ENCODE measurements around the gene PEX16. TPM values are rescaled to one million over a fixed set of nuclear protein-coding genes. Genes with fewer than 3 reads are reported as not detected.
"Not testable (repeated sequence)": the region's sequence is repeated elsewhere in the genome, so short reads cannot be mapped to it uniquely, and the experiment has no call there.

Gene PEX16
- total RNA-seq, 1 donor from 2014 or later: 8.5 TPM

DNA sequence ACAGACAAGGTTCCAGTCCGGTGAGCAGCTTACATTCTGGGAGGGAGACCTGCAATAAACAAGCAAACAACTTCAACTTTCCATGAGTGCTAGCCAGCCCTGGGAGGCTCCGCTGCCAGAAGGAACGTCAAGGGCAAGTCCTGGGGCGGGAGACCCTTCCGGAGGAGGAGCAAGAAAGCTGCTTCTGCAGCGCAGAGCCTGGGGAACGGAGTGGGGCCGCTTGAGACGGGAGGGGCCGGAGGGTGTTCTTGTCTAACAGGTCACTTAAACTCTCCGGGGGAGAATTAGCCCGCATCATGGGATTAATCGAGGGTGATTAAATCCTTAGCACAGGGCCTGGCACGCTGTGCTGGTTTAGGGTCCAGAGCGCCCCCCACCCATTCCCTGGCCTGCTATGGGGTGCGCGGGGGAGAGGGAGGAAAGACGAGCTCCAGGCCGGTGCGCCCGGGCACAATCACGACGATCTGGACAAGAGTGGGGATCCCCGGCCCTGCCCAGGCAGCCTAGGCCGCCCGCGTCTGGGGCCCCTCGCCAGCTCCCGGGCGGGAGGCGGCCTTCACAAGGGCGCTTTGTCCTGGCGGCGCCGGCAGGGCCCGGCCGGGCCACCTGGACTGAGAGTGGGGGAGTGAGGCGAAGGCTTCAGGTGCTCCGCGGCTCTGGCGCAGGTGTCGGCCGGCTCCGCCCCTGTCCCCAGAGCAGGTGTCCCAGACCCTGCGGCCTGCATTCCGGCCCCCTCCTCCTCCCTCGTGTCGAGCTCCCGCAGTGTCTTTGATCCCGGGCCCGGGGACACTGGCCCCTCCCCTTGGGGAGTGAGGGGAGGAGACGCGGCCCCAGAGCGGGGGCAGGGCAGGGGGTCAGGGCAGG is 4.1 kb upstream of the PEX16 start:
- DNase-seq: peak; percentile 39
- ATAC-seq (ENCODE audit: poor library complexity): no peak
- intact Hi-C loops (cut with DNase I): no loop called here

DNA sequence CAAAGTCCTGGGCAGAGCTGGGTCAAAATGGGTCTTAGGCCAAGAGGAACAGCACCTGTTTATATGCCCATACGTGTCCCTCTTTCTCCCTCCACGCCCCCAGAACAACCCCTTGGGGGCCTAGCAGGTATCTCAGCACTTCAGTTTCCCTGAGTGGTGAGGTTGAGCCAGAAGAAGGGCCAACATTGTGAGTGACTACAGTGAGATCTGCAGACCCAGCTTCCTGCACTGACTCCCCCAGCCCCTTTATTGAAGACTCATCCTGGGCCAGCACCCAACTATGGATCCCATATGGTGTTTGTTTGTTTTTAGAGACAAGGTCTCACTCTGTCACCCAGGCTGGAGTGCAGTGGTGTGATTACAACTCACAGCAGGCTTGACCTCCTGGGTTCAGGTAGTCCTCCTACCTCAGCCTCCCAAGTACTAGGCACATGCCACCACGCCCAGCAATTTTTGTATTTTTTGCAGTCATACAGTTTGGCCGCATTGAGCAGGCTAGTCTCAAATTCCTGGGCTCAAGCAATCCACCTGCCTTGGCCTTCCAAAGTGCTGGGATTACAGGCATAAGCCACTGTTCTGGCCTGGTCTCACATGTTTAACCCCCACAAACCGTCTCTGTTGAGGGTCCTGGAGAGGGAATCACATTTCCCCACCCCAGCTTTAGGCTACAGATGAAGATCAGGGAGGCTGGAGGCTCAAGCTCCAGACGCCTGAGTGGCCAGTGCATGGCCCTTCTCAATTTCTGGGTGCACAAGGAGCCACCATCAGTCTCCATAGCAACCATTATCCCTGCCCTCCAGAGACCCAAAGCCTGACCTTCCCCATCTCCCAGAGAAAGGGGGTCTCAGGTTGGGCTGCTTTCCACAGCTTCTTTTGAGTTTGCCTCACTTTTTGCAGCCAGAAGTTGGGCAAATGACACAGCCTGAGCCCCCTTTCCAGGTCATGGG is 3.1 kb upstream of the PEX16 start:
- peak; percentile 25 for DNase-seq
- no peak for ATAC-seq (ENCODE audit: poor library complexity)
- intact Hi-C loops (cut with DNase I): no loop called here

- peak; percentile 44 for DNase-seq
- intact Hi-C loops (cut with DNase I): loop anchor here (5.0 kb wide), 1 partner anchor 63 kb away; no protein-coding TSS in a partner anchor
Observed at GRCh38 chr11:45919806-45920530, 2.3 kb upstream of the PEX16 start.

DNA sequence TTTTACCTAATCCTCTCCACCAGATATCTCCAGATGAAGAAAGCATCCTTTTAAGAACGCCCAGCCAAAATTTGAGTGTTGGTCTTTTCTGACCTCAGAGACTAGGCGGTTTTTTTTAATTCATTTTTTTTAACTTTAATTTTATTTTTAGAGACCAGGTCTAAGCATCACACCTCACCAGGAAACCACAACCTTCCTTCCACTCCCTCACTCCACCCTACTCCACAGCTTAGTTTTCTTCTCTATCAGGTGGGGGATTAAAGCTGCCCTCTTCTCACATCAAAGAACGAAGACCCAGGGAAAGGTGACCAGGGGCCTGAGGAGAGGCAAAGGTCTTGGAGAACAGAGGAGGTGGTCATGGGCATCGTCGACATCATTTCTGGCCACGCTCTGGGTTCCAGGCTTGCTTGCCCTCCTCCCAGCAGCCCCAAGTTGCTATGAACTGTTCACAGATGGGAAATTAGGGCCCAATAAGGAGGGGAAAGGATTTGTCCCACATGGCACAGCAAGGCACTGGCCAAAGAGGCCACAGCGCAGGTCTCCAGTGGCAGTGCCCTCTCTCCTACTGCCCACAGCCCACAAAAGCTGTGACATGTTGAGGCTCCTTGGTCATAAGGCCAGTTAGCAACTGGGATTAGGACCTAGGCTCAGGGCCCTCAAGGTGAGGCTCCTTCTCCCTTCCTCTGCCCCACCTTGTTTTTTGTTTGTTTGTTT is 1.4 kb upstream of the PEX16 start:
- intact Hi-C loops (cut with DNase I): loop anchor here (5.0 kb wide), 1 partner anchor 62 kb away; no protein-coding TSS in a partner anchor
- ATAC-seq (ENCODE audit: poor library complexity) (no peak), DNase-seq (peak; percentile 26)

More at GRCh38 chr11:45919806-45920530, 2.3 kb upstream of the PEX16 start:
- ATAC-seq (ENCODE audit: poor library complexity): no peak

- peak; percentile 91 for ATAC-seq (ENCODE audit: poor library complexity)
Observed at GRCh38 chr11:45918331-45918941, 759 bp upstream of the PEX16 start.

GRCh38 chr11:45917286-45917622 is 423 bp downstream of the PEX16 start:
- intact Hi-C loops (cut with DNase I): loop anchor here (5.0 kb wide), 1 partner anchor 60 kb away; no protein-coding TSS in a partner anchor
- DNase-seq (no peak), ATAC-seq (ENCODE audit: poor library complexity) (no peak)

More at GRCh38 chr11:45918331-45918941, 759 bp upstream of the PEX16 start:
- DNase-seq: peak; percentile 91
- intact Hi-C loops (cut with DNase I): loop anchor here (5.0 kb wide), 1 partner anchor 61 kb away; no protein-coding TSS in a partner anchor

DNA sequence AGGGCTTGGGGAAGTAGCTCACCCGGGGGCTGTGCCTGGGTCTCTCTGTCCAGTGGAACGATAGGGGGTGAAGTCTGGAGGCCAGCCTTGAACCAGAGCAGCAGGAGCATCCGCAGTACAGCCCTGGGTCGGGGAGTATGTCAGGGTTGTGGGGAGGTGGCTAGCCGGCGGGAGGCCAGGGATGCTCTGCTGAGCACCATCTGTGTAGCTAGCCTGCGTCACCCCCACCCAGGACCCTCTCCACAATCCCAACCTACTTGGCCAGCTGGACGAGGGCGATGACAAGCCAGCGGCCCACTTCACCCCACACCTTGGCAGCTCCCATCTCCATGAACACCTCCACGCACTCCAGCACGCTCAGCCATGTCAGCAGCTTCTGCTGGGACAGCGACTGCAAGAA is 2.2 kb downstream of the PEX16 start:
- ATAC-seq (ENCODE audit: poor library complexity): no peak
- intact Hi-C loops (cut with DNase I): loop anchor here (5.0 kb wide), 1 partner anchor 58 kb away; no protein-coding TSS in a partner anchor
- no peak for DNase-seq

DNA sequence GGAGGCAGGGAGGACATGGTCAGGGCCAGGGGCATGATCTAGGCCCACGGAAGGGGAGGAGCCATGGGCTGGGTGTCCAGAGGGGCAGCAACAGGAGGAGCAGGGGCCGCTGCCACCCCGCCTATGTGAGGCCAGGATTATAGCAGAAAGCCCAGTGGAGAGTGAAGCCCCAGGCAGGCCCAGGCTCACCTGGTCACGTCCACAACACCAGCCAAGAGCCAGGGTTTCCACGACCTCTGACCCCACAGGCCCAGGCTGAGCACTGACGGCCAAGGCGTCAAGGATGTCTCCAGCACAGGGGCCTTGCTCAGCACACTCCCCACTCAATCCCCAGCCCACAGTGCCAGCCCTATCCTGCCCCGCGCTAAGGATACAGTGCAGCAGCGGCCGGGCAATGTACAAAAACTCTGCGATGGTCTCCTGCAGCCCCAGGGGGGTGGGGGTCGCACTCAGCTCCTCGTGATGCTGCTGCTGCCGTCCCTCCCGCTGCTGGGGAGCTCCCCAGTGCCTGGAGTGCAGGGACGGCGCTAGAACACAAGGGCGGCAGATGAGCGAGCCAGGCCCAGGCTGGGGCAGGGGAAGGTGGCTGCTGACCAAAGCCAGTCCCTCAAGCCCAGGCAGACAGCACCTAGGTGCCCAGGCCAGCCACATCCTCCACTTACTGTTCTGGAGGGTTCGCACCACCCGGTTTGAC is 3.6 kb downstream of the PEX16 start:
- no peak for DNase-seq
- intact Hi-C loops (cut with DNase I): no loop called here

DNA sequence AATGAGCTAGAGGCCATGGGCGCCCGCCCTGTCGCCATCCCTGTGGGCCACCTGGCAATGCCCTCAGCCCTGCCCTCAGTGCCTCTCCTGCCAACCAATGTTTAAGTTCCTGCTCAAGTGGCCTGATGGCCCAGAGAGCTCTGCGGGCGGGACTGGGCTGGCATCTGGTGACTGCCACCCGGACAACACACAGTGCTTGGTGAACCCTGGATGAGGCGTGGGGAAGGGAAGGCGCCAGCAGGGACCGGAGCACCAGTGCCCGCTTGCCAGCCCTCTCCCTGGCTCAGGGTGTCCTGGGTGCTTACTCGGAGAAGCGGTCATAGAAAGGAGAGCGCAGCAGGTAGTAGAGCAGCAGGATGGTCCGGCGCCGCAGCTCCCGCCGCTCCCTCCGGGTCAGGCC is 4.2 kb downstream of the PEX16 start:
- no peak for DNase-seq
- no peak for ATAC-seq (ENCODE audit: poor library complexity)
- intact Hi-C loops (cut with DNase I): no loop called here

More for the DNA sequence above, 3.6 kb downstream of the PEX16 start:
- no peak for ATAC-seq (ENCODE audit: poor library complexity)

- DNase-seq (no peak), ATAC-seq (ENCODE audit: poor library complexity) (no peak)
- intact Hi-C loops (cut with DNase I): no loop called here
Observed at GRCh38 chr11:45910623-45911022, 7.1 kb downstream of the PEX16 start.

- intact Hi-C loops (cut with DNase I): no loop called here
- no peak for DNase-seq
- ATAC-seq (ENCODE audit: poor library complexity): no peak
Observed at GRCh38 chr11:45909594-45910475, 7.8 kb downstream of the PEX16 start.

- intact Hi-C loops (cut with DNase I): no loop called here
- DNase-seq: no peak
- peak; percentile 18 for ATAC-seq (ENCODE audit: poor library complexity)
Observed at GRCh38 chr11:45907911-45908370, 9.7 kb downstream of the PEX16 start.

DNA sequence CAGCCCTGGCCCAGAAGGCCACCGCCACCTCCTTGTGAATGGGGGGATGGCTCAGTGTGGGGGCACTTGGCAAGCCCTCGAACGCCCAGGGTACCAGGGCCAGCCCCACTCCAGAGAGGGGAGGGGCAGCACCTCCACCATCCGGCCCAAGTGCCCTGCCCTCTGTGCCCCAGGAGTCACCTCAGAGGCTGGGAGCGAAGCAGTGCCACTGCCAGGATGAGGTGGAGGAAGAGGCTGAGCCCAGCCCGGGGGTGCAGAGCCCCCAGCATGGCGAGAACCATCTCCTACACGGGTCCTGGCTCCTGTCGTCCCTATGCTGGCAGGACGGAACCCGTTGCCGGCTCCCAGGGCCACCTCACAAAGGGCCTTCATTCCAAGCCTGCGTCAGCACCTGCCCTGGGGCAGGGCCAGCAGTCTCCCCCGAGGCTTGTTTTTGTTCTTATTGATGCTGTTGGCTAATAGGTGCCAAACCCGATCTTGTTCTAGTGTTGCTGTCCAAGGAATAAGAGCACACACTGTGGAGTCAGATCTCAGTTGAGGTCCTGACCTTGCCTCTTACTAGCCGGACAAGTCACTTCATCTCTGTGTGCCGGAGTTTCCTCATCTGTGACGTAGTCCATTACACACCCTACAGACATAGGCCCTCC is 10.6 kb downstream of the PEX16 start, which contains the start of gene FREY1:
FREY1 (minus strand) TSS at position 307 of the 647 bp plus-strand sequence; CDS start at position 281, 26 bp downstream.
- ATAC-seq (ENCODE audit: poor library complexity) (peak; percentile 8), DNase-seq (no peak)
- intact Hi-C loops (cut with DNase I): no loop called here

- DNase-seq (no peak), ATAC-seq (ENCODE audit: poor library complexity) (no peak)
- intact Hi-C loops (cut with DNase I): no loop called here
Observed at GRCh38 chr11:45906096-45906682, 11.5 kb downstream of the PEX16 start.

- intact Hi-C loops (cut with DNase I); ATAC-seq (ENCODE audit: poor library complexity); DNase-seq: not testable (repeated sequence)
Observed at GRCh38 chr11:45905576-45905975, 12.1 kb downstream of the PEX16 start.
